ENCODE measurements around the gene EMSY.
"Not testable (repeated sequence)": the region's sequence is repeated elsewhere in the genome, so short reads cannot be mapped to it uniquely, and the experiment has no call there.

The EMSY gene, protein sequence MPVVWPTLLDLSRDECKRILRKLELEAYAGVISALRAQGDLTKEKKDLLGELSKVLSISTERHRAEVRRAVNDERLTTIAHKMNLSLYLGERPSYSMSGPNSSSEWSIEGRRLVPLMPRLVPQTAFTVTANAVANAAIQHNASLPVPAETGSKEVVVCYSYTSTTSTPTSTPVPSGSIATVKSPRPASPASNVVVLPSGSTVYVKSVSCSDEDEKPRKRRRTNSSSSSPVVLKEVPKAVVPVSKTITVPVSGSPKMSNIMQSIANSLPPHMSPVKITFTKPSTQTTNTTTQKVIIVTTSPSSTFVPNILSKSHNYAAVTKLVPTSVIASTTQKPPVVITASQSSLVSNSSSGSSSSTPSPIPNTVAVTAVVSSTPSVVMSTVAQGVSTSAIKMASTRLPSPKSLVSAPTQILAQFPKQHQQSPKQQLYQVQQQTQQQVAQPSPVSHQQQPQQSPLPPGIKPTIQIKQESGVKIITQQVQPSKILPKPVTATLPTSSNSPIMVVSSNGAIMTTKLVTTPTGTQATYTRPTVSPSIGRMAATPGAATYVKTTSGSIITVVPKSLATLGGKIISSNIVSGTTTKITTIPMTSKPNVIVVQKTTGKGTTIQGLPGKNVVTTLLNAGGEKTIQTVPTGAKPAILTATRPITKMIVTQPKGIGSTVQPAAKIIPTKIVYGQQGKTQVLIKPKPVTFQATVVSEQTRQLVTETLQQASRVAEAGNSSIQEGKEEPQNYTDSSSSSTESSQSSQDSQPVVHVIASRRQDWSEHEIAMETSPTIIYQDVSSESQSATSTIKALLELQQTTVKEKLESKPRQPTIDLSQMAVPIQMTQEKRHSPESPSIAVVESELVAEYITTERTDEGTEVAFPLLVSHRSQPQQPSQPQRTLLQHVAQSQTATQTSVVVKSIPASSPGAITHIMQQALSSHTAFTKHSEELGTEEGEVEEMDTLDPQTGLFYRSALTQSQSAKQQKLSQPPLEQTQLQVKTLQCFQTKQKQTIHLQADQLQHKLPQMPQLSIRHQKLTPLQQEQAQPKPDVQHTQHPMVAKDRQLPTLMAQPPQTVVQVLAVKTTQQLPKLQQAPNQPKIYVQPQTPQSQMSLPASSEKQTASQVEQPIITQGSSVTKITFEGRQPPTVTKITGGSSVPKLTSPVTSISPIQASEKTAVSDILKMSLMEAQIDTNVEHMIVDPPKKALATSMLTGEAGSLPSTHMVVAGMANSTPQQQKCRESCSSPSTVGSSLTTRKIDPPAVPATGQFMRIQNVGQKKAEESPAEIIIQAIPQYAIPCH (N-terminal part only)

GRCh38 chr11:76444384-76445120 lies at the start of gene EMSY:
Gene EMSY (plus strand): TSS chr11:76445018. CDS start chr11:76446939, 1,921 bp downstream.
- peak; percentile 96 to 99 for DNase-seq

GRCh38 chr11:76395296-76395695 lies 49.5 kb upstream of the EMSY start:
- no peak for DNase-seq

DNA sequence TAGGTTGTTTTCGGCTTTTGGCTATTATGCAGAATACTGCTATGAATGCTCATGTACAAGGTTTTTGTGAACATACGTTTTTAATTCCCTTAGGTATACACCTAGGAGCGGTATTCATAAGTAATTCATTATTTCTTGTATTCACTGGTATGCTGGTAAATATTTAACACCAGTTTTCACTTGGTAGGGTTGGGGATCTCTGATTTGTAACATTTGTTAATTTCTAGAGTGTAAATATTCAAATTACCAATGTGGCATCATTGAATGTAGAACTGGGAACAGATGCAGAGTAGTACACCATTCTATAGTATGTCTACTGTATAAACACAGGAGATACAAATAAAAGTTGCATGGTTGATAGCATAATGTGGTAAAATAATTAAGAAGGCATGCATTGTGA lies 47.4 kb upstream of the EMSY start:
- no peak for DNase-seq

DNA sequence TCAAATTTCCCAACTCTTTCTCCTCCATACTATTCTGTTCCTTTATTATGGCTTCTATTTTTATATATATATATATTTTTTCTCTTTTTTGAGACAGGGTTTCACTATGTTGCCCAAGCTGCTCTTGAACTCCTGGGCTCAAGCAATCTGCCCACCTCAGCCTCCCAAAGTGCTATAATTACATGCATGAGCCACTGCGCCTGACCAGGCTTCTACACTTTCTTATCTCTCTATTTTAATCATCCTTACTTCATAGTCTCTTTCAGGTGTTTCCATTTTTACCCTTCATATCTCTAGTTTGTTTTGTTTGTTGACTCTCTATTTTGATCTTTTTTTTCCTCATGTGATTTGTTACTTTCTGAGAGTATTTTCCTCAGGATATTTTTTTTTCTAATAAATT lies 43.9 kb upstream of the EMSY start:
- DNase-seq = no peak

GRCh38 chr11:76401484-76401883 lies 43.3 kb upstream of the EMSY start:
- DNase-seq = not testable (repeated sequence)

DNA sequence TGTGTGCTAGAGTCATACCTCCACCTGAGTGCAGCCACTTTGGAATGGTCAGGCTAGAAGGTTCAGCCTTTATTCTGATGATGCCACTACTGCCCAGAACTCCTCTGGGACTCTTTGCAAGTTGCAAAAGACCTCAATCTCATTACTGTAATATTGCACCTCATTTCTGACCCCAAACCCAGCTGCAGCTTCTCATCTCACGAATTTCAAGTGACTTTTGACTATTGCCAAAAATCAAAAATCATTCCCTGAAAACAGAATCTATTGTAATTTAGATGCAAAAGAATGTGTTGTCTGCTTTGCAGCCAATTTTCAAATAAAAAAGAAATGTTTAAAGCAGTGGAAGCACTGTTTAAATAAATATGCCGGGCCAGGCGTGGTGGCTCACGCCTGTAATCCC lies 38.5 kb upstream of the EMSY start:
- DNase-seq = no peak

GRCh38 chr11:76408171-76408965 lies 36.5 kb upstream of the EMSY start:
- peak in 1 of 2 experiments; percentile 45 for DNase-seq

GRCh38 chr11:76410851-76411357 lies 33.9 kb upstream of the EMSY start:
- DNase-seq = no peak

DNA sequence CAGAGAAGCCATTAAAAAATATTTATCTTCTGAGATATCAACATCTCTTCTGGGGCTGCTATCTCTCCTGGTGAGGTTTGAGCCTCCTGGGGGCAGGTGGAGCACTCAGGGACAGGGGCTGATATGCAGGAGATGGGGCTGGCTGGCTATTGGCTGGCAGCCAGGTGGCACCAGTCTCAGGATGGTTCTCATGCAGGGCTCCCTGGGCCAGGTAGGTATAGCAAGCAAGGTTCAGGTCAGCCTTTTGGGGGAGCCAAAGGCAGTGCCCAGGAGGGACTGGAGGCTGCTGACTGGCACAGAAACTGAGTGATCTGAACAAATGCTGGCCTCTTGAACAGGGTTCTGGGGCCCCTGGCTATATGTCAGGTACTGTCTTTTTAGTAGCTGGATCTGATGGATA lies 29.7 kb upstream of the EMSY start:
- DNase-seq = no peak

- DNase-seq = peak in 1 of 2 experiments; percentile 18
Measured at GRCh38 chr11:76419896-76420295, 24.9 kb upstream of the EMSY start.

DNA sequence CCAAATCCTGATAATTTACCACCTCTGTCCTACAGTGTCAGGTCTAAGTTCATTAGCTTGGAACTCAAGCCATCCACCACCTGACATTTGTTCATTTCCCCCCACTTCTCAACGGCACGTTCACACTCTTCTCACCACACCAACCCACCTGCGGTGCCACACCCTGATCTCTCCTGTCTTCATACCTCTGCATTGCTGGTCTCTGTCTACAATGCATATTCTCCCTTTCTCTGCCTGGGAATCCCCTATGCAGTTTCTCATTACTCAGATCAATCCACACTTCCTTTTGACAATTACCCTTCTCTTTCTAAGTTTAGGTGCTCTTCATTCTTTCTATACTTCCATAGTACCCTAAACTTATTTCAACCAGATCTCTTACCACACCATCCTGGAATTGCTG lies 20.4 kb upstream of the EMSY start:
- DNase-seq = no peak

GRCh38 chr11:76424891-76425290 lies 19.9 kb upstream of the EMSY start:
- DNase-seq = no peak

GRCh38 chr11:76426660-76427059 lies 18.2 kb upstream of the EMSY start:
- DNase-seq = no peak

DNA sequence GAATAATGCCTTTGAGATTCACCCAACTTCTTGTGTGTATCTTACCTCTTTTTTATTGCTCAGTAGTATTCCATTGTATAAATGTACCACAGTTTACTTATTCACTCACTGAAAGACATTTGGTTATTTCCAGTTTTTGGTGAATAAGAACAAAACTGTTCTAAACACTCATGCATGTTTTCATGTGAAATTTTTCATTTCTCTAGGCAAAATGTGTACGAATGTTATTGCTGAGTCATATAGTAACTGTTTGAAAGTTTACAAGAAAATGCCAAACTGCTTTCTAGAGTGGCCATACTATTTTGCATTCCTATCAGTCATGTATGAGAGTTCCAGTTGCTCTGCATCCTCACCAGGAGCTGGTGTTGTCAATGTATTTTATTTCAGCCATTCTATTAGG lies 8.8 kb upstream of the EMSY start:
- no peak for DNase-seq

DNA sequence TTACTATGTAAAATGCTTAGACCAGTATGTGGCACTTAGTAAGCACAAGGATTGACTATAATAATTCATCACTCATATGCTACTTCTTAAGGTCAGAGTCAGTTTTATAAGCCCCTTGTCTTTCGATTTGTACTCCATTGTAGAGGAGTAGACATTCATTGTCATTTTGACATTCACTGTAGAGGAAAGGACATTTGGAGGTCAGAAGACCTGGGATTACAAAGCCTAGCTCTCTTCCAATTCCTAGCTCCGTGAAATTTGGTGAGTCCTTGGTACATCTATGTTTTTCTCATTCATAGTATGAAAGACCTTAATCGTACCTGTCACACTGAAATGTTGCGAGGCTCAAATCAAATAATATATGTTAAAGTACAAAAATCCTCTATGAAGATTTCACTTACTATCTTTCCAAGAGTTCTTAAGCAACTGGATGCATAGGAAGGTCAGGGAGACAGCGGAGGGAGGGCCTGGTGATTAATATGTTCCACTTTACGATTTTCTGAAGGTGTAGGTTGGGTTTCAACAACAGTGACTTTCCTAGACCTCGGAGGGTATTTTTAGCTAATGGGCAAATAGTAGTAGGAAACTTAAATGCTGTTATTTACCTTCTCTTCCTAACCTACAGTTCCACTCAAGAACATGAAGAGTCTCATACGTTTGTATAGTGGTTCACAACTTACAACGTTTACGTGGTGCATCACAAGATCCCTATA lies 1.4 kb upstream of the EMSY start:
- peak in 1 of 2 experiments; percentile 12 for DNase-seq

DNA sequence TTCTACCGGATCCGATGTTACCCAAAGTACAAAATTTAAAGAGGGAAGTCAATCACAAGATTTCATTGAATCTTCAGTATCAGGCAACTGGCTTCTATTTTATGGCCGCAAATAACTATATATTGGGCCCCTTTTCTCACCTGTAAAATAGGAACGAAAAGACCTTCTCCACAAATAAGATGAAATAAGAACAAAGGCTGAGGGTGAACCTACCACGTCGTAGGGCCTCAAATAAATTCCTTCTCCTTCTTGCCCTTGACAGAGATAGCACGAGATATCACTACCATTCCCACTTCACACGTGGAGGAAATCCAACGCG lies 794 bp upstream of the EMSY start:
- DNase-seq = no peak

DNA sequence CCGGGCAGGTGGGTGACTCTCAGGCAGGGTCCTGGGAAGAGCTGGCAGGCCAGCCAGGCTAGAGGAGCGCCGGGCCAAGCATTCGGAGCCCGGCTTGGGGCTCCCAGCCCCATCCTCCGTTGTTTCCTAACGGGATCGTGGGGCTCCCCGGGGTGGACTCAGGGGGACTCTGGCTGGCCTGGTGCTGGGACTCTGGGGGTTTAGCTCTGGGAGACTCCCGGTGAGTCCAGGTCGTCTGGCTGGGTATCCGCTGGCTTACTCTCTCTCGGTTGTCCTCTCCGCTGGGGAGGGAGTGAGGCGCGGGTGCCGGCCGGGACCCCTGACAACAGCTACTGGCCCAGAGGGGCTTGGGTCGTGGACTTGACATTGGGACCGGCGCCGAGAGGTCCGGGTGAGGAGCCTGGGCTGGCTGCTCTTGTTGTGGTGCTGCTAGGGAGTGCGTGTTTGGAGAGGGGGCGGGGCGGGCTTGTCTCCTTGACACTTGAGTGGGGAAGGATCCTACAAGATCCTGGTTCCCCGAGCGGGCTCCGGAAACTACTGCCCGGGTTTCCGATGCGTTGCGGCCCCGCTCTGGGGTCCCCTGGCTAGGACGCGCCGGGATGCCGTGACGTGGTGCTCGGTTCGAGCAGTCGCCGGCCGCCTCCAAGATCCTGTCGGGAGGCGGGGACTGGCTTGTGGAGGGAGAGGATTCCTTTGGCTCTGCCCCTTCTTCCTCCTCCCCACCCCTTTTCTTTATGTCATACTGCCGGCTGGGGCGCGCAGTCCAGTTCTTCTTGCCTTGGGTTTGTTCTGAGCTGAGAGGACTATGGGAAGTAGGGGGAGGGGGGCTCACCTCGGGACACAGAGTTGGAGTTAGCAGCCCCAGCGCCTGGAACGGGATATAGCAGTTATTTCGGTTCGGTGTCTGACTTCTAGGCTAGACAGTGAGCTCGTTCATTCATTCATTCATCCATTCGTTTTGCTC lies 585 bp downstream of the EMSY start:
- DNase-seq = peak; percentile 61 to 75

DNA sequence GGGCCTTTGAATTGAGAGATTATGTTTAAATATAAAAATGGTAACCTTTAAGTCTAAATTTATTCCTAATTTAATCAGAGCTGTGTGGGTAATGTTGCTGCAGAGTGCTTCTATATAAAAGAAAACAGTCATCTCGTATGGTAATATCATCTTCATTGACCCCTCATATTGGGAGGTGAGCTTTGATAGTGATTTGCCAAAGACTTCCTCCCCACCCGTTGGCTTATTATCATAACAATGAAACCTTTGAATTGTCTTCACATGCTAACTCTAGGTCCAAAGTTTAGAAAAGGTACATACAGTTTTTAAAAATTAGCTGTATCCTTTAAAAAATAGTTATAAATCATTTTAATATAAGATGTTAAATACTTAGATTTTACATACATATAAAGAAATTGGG lies 3.7 kb downstream of the EMSY start:
- no peak for DNase-seq

GRCh38 chr11:76453248-76453647 lies 8.4 kb downstream of the EMSY start:
- no peak for DNase-seq

- no peak for DNase-seq
Measured at GRCh38 chr11:76455331-76455730, 10.5 kb downstream of the EMSY start.

Measured in NCI-H524 (cell line).